ENCODE measurements around the gene NINJ1.

Gene NINJ1

GRCh38 chr9:93086447-93087224 is 47.4 kb downstream of the NINJ1 start:
- DNase-seq, result no peak

DNA sequence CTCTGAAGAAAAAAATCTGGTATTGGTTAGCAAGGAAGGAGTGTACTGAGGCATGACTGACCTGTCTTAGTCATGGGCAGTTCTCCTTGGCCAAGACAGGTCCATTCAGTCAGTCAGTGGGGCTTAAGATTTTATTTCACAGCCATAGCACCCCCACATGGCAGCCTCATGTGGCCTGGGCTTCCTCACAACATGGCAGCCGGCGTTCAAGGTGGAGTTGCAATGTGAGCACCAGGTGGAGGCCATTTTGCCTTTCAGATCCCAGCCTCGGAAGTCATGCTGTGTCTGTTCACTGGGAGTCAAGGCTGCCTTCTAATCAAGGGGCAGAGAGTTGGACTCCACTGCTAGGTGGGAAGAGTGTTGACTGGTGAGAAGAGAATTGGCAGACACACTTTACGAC is 48.4 kb downstream of the NINJ1 start:
- no peak for DNase-seq

GRCh38 chr9:93084471-93084881 is 49.6 kb downstream of the NINJ1 start:
- DNase-seq, result no peak

- no peak for DNase-seq
These were observed 50.2 kb downstream of the NINJ1 start for GRCh38 chr9:93083592-93084470.

- DNase-seq, result no peak
These were observed 51.1 kb downstream of the NINJ1 start for GRCh38 chr9:93082841-93083411.

- DNase-seq, result no peak
These were observed 52.1 kb downstream of the NINJ1 start for GRCh38 chr9:93081931-93082330.

DNA sequence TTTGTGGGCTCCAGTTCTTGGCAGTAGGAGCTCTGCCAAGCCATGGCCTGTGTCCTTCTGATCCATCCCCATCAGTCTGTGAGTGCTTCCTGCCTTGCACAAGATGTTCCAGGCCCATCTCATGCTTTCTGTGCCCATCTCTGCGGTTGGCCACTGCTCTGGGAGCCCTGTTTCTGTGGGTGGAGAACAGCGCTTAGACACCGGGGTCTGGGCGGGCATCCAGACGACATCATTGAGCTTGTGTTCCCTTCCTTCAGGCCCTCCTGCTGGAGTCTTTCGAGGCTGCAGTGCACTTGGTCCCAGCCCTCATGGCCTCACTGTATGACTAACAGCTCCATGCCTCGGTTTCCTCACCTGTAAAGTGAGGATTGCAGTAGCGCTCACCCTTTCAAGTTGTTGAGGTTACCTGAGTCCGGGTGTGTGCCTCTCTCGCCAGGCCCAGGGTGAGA is 52.9 kb downstream of the NINJ1 start:
- DNase-seq, result no peak

DNA sequence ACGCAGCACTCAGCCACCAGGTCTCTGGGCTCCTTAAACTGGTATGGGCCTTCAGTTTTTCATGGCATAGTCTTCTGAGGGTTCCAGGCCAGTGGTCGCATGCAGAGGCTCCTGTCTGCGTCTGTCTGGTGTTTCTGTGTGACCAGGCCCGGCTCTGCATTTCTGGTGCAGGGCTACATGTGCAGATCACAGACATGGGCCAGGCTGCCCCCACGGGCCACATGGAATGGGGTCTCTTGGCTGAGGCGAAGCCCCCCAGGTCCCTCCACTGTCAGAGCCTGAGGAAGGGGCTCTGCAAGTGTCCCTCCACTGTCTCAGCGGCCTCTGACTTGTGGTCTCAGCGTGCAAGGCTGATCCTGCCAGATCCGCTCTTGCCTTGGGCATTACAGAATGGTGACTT is 53.6 kb downstream of the NINJ1 start:
- DNase-seq, result no peak

DNA sequence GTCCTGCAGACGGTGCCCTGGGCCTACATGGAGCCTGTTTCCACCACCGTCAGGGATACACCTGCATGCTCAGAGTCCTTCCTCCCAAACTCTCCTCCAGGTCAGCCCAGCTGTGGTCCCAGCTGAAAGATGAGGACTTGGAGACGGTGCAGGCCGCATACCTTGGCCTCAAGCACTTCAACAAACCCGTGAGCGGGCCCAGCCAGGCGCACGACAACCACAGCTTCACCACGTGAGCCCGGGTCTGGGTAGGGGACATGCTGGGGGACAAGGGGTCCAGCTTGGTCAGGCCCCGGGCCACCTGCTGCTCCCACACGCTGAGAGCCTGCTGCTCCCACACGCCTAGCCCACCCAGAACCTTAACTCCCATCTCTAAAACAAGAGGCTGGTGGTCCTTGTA is 54.7 kb downstream of the NINJ1 start:
- no peak for DNase-seq

DNA sequence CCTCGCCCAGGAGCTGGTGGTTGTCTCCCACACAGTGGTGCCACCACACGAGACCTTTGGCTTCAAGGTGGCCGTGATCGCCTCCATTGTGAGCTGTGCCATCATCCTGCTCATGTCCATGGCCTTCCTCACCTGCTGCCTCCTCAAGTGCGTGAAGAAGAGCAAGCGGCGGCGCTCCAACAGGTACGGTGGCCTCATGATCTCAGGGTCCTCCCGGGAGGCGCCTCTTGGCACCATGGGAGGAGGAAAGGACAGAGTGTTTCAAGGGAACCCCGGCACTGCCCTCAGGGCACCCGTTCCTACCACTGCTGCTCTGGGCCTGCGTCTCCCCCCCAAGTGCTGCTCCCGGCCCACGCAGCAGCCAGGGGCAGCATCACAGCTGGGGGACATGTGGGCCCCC is 56.2 kb downstream of the NINJ1 start:
- no peak for DNase-seq

DNA sequence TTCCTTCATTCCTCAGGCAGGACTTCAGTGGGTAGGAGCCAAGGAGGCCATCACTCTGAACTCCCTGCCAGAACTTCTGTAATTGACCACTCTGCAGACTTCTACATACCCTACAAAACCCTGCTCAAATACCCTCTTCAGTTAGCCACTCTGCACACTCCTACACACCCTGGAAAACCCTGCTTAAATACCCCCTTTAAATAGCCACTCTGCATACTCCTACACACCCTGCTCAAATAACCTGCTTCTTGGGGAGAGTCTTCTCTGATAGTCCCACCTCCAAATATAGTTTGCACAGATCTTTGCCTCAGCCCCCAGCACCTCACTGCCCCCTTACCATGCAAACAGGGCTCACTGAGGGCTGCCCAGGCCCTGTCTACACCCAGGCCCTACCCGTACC is 56.7 kb downstream of the NINJ1 start:
- DNase-seq, result no peak

DNA sequence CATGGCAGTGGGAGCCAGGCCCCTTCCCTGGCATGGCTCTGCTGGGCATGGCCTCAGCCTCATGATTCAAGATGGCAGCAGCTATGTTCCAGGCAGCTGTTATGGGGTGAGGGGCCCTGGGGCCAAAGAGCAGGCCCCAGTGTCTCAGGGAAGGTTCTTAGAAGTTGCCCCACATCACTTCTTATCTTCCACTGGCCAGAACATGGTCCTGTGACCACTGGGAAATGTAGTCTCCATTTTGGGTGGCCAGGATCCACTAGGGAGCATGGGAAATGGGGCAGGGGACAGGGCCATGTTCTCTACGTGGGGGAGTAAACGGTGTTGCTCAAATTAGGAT is 57.3 kb downstream of the NINJ1 start:
- DNase-seq, result no peak

DNA sequence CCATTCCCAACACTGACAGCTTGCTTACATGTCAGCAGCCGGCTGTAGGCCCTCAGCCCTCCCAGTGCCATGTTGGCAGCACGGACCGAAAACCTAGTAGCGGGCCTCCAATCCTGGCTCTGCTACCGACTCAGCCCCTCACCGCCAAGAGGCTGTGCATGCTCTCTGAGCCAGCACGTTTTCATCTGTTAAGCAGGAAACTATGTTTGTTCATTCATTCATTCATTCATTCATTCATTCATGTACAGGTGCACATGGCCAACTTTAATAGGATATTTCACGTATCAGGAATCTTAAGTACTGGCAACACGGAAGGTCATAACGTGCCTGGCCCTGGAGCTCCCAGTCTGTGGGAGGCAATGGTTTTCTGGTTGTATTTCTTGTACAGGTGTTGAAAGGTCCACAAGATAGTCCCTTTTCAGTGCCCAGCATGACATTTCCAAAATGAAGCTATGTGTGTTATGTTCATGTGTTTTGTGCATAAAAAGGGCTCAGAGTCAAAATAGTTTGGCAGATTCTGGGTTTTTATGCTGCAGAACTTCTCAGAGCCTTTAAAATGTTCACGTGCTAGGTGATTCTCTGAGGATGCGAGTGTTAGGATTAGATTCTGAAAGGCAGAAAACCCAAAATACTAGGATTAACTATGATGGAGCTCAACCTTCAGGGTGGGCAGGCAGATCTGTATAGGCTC is 57.8 kb downstream of the NINJ1 start:
- no peak for DNase-seq

DNA sequence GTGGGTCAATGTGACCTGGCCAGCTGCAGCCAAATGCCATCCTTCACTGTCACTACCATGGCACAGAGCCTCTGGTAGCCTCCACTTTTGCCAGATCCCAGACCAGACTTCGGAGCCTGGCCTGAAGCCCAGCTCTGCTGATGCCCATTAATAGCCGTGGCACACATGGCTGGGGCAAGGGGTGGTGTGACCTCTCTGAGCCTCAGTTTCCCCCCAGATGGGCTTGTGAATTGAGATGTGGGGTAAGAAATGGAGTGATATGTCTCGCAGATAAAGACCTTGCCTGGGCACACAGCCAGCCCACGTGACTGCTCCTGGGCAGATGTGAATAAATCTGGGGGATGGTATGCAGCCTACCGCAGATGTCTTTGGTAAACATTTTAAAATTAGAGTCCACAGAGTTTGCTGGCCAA is 61.7 kb downstream of the NINJ1 start:
- DNase-seq, result no peak

Data from cortex of kidney (tissue), 1 donor.